Motor neuron (in vitro differentiated cells): ENCODE data around the gene ARHGAP21. TPM values are rescaled to one million over a fixed set of nuclear protein-coding genes. Genes with fewer than 3 reads are reported as not detected.
A peak's percentile ranks its signal among the peaks of the same experiment; 100 is the strongest.
"Not testable (repeated sequence)": the region's sequence is repeated elsewhere in the genome, so short reads cannot be mapped to it uniquely, and the experiment has no call there.

Experiments
- ATAC-seq, 8 experiments: fragments of 200-7000 bp; cut with Tn5 transposase; replicated peaks in 6 of 8; 2 replicates each; pipeline ENCODE4 v1.8.0; 2021; ENCODE audit warnings: mild to moderate bottlenecking in 8 of 8, moderate library complexity in 8 of 8
- H3K27ac ChIP-seq, 2 donors: fragments of 250-450 bp; sonication (Bioruptor Pico); 2 replicates each; pipeline ENCODE4 v1.9.0; 2021; ENCODE audit warnings: antibody characterized with exemption in 2 of 2, mild to moderate bottlenecking in 2 of 2, moderate library complexity in 1 of 2
- H3K4me1 ChIP-seq, 2 donors: fragments of 250-450 bp; sonication (Bioruptor Pico); replicated peaks in 1 of 2; 2 replicates each; pipeline ENCODE4 v1.6.1; 2021; ENCODE audit warnings: antibody characterized with exemption in 2 of 2, mild to moderate bottlenecking in 2 of 2, moderate library complexity in 1 of 2
- H3K4me3 ChIP-seq, 5 donors: fragments of 250-450 bp; sonication (Bioruptor Pico); 2 replicates each; pipeline ENCODE4 v1.9.0; 2021; ENCODE audit warnings: antibody characterized with exemption in 5 of 5, mild to moderate bottlenecking in 5 of 5, moderate library complexity in 4 of 5
- WGBS, 10 experiments: fragments of 450-650 bp; shearing (Covaris generic); methylation state at CpG; one replicate each; pipeline ENCODE4 v1.0.0; 2022; 5-methylcytosine and 5-hydroxymethylcytosine counted together
- in situ Hi-C, 9 experiments: fragments of 400-800 bp; cut with MboI; loops; one replicate each; pipeline ENCODE4 v1.15.0; 2021; ENCODE audit warnings: low sequenced_read_pairs in 9 of 9, low pct_unique_long_range_greater_than_20kb in 2 of 9; ENCODE audit not compliant: unreplicated experiment in 9 of 9
- total RNA-seq, 8 experiments: library from RNA; unstranded; fragments of 300-600 nt; gene quantifications; 2 replicates each; pipeline versions ENCODE4 v1.2.3 to v1.2.4, GENCODE V29; 2022

The ARHGAP21 gene
- total RNA-seq, 8 experiments from 2014 or later = 73.0 to 94.1 (median 83.2) TPM

GRCh38 chr10:24740714-24741113 lies 17.0 kb upstream of the ARHGAP21 start:
- H3K4me1 ChIP-seq = no peaks in the 10 kb centered on the region
- no peak overlapping the region for H3K4me3 ChIP-seq
- no peak for ATAC-seq
- in situ Hi-C loops = loop anchor here in 1 of 9 experiments (25.0 kb wide), 1 partner anchor 247 kb away; no protein-coding TSS in a partner anchor
- H3K27ac ChIP-seq = no peak overlapping the region
- WGBS, 10 experiments = 100% methylated on average over 1 of the region's 1 CpG; no CpG with 5 or more reads in 6 of the 10 experiments

- H3K4me1 ChIP-seq = no peaks in the 10 kb centered on the region
- in situ Hi-C loops = loop anchor here in 1 of 9 experiments (25.0 kb wide), 1 partner anchor 250 kb away; no protein-coding TSS in a partner anchor
- ATAC-seq = no peak
- H3K4me3 ChIP-seq = no peak overlapping the region
- H3K27ac ChIP-seq = no peak overlapping the region
These were observed 13.3 kb upstream of the ARHGAP21 start for GRCh38 chr10:24737001-24737400.

GRCh38 chr10:24731942-24732341 lies 8.3 kb upstream of the ARHGAP21 start:
- Histone ChIP-seq H3K27ac (no peak overlapping the region), H3K4me3 (no peak overlapping the region), H3K4me1 (no peaks in the 10 kb centered on the region)
- WGBS, 10 experiments = 100% methylated on average over 1 of the region's 1 CpG; no CpG with 5 or more reads in 4 of the 10 experiments
- ATAC-seq = no peak
- in situ Hi-C loops = loop anchor here in 1 of 9 experiments (25.0 kb wide), 1 partner anchor 255 kb away; no protein-coding TSS in a partner anchor

- no peak for ATAC-seq
- H3K4me3 ChIP-seq = no peak overlapping the region
- H3K4me1 ChIP-seq = no peaks in the 10 kb centered on the region
- no peak overlapping the region for H3K27ac ChIP-seq
- in situ Hi-C loops = loop anchor here in 1 of 9 experiments (25.0 kb wide), 1 partner anchor 256 kb away; no protein-coding TSS in a partner anchor
- WGBS, 10 experiments = 40 to 98% (median 87%) methylated on average over 2 to 3 of the region's 3 CpGs
These were observed 7.1 kb upstream of the ARHGAP21 start for GRCh38 chr10:24730811-24731210.

- in situ Hi-C loops = loop anchor here in 1 of 9 experiments (25.0 kb wide), 1 partner anchor 260 kb away; no protein-coding TSS in a partner anchor
- H3K4me3 ChIP-seq = no peak overlapping the region
- H3K4me1 ChIP-seq = peaks cover 0 to 5% of the 10 kb centered on the region in 2 donors
- no peak overlapping the region for H3K27ac ChIP-seq
- ATAC-seq = no peak
- WGBS, 10 experiments = 40 to 100% (median 73%) methylated on average over 1 to 9 of the region's 9 CpGs; no CpG with 5 or more reads in 4 of the 10 experiments
These were observed 4.1 kb upstream of the ARHGAP21 start for GRCh38 chr10:24727786-24728185.

- ATAC-seq = no peak
- WGBS, 10 experiments = 85 to 100% (median 94%) methylated on average over 1 to 5 of the region's 5 CpGs; no CpG with 5 or more reads in 1 of the 10 experiments
- Histone ChIP-seq H3K4me1 (peaks cover 0 to 5% of the 10 kb centered on the region in 2 donors), H3K4me3 (no peak overlapping the region), H3K27ac (no peak overlapping the region)
- in situ Hi-C loops = loop anchor here in 1 of 9 experiments (25.0 kb wide), 1 partner anchor 261 kb away; no protein-coding TSS in a partner anchor
These were observed 2.9 kb upstream of the ARHGAP21 start for GRCh38 chr10:24726626-24727025.

GRCh38 chr10:24726029-24726428 lies 2.3 kb upstream of the ARHGAP21 start:
- in situ Hi-C loops = loop anchor here in 1 of 9 experiments (25.0 kb wide), 1 partner anchor 261 kb away; no protein-coding TSS in a partner anchor
- H3K4me1 ChIP-seq, ATAC-seq, H3K4me3 ChIP-seq, H3K27ac ChIP-seq: not testable (repeated sequence)
- WGBS, 10 experiments = 80 to 100% (median 98%) methylated on average over 1 to 3 of the region's 5 CpGs; no CpG with 5 or more reads in 4 of the 10 experiments

- H3K27ac ChIP-seq = peak overlapping the region; percentile 97
- WGBS, 10 experiments = 0% methylated on average over 1 to 4 of the region's 52 CpGs; no CpG with 5 or more reads in 7 of the 10 experiments
- H3K4me1 ChIP-seq = peaks cover 0 to 5% of the 10 kb centered on the region in 2 donors
- in situ Hi-C loops = loop anchor here in 1 of 9 experiments (25.0 kb wide), 1 partner anchor 263 kb away; no protein-coding TSS in a partner anchor
- ATAC-seq = peak; percentile 66 to 89 (median 86)
- H3K4me3 ChIP-seq = peak overlapping the region; percentile 86 to 96 (median 93)
These were observed 918 bp upstream of the ARHGAP21 start for GRCh38 chr10:24724381-24725228.

- no CpG with 5 or more reads among the region's 70 CpGs for WGBS, 10 experiments
- Histone ChIP-seq H3K4me3 (peak overlapping the region; percentile 86 to 96 (median 93)), H3K27ac (peak overlapping the region; percentile 97), H3K4me1 (peaks cover 10 to 17% of the 10 kb centered on the region in 2 donors)
- in situ Hi-C loops = no loop called here
- peak in 6 of 8 experiments; percentile 2 to 28 (median 4) for ATAC-seq
These were observed 300 bp downstream of the ARHGAP21 start for GRCh38 chr10:24723386-24723787.

GRCh38 chr10:24722676-24723385 lies 856 bp downstream of the ARHGAP21 start:
- peak overlapping the region; percentile 86 to 96 (median 93) for H3K4me3 ChIP-seq
- 0% methylated on average over 2 of the region's 84 CpGs; no CpG with 5 or more reads in 8 of the 10 experiments for WGBS, 10 experiments
- ATAC-seq = peak; percentile 16 to 31 (median 23)
- in situ Hi-C loops = no loop called here
- peaks cover 15 to 22% of the 10 kb centered on the region in 2 donors for H3K4me1 ChIP-seq
- peak overlapping the region; percentile 97 for H3K27ac ChIP-seq

- Histone ChIP-seq H3K4me1 (peaks cover 20 to 24% of the 10 kb centered on the region in 2 donors), H3K27ac (peak overlapping the region; percentile 97), H3K4me3 (peak overlapping the region; percentile 86 to 96 (median 93))
- ATAC-seq = peak in 1 of 8 experiments; percentile 0
- in situ Hi-C loops = no loop called here
- 0 to 3% (median 0%) methylated on average over 1 to 10 of the region's 19 CpGs; no CpG with 5 or more reads in 3 of the 10 experiments for WGBS, 10 experiments
These were observed 1.5 kb downstream of the ARHGAP21 start for GRCh38 chr10:24722131-24722675.
